Measurements from ENCODE around the gene LARP1B.
A peak's percentile ranks its signal among the peaks of the same experiment; 100 is the strongest.
"Not testable (repeated sequence)": the region's sequence is repeated elsewhere in the genome, so short reads cannot be mapped to it uniquely, and the experiment has no call there.

Gene LARP1B

DNA sequence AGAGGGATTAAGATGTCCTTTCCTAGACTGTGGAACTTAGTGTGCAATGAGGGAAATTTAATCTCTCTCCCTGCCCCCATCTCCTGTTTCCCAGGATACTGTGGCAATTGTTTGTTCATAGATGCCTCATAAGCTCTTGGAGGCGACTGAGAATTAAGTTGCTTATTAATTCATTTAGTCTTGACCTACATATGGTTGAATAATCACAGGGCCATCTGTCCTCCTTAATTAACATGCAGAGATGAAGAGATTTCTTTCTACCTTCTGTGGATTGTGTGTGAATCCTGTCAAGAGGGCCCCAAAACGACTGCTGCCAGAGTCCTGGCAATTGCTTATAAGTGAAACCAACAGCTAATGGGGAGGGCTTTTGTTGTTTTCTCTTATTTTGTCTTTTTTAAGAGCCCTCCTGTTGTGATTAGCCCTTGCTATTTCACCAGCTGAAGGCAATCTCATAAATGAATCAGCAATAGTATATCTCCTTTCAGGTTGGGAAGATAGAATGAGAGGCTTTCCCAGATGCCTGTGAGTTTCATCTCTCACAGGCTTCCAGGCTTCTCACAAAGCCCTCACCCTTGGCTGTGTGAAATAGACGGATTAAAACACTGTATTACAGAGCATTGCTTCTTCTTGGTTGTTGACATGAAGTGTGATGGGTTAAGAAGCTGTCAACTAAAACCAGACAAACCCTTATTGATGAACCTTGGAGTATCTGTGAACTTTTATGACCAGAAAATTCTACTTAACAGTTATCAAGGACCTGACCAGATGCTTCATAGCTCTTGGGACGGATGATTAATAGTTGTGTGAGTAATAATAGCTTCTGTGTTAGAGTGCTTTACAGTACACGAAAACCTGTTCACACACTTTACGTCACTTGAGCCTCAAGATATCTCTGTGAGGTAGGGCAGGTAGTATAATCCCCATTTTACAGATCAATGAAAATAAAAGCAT, 168.0 kb downstream of the LARP1B start:
- no peak for DNase-seq

DNA sequence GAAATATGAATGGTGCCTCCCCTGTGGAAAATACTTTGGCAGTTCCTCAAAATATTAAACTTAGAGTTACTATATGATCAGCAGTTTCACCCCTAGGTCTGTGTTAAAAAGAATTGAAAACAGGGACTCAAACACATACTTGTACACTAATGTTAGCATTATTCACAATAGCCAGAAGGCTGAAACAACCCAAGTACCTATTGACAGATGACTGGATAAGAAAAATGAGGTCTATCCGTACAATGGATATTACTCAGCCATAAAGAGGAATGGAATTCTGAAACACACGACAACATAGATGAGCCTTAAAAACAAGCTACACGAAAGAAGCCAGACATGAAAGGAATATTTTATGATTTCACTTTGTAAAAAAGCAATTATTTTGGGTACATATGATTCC, 171.6 kb downstream of the LARP1B start:
- no peak for DNase-seq

DNA sequence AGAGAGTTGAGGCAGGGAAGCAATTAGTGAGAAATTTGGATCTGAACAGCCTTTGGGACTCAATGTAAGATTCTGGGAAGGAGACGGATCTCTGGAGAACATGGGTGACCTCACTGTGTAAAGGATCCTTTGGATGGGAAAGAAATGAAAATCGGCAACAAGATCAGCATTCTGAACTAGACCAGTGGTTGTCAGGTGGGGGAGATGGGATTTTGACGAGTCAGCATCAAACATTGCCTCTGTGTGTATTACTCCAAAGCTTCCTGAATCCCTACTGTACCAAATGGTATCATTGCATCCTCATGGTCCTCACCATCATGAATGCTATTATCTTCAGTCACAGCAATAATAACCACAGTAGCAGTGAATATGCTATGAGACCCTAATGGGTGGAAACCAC, 173.7 kb downstream of the LARP1B start:
- DNase-seq = no peak

DNA sequence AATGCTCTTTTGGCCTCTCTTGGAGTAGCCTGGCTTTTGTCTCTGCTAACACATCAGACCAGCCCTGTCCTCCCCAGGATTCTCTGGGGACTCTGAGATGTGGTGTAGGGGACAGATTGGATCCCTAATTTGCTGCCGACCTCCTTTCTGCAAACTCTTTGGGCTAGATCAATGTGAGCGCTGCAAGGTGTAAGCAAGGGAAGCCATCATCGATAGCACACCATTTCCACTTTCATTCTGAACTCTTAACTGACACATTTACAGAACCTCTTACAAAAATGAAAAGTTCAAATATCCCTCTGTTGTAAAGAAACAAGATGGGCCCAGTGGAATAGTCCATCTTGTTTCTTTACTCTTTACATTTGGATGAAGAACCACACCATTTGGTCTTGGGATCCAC, 179.9 kb downstream of the LARP1B start:
- DNase-seq = no peak

DNA sequence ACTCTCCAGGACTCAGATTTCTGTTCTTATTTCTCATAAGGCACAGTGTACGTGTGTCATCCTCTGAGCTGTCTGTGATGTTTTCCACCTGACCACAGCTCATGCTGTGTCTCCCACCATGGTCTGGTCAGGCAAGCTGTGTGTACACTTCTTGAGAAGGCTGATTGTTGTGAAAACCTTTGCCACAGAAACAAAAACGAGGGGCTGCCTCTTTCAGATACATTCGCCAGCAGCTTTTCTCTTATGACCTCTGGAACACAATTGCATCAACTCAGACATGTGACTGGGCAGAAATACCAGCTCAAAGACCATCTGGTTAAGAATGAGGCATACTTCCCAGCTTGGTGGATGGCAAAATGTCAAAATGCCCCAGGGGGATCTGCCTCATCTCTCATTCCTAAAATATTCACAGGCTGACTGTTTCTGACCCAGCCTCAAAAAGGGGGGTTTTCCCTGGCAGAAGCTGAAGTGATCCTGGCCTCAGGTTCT, 180.4 kb downstream of the LARP1B start:
- peak; percentile 13 for DNase-seq

DNA sequence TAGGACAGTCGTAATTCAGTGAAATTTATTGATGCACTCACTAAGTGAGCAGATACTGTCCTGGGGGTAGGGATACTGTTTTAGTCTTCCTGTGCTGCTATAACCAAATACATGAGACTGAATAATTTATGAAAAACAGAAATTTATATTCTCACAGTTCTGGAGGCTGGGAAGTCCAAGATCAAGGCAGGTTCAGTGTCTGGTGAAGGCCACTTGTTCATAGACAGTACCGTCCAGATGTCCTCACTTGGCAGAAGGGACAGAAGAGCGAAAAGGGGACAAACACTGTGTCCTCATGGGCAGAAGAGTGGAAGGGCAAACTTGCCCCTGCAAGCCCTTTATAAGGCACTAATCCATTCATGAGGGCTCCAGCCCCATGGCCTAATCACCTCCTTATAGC, 180.9 kb downstream of the LARP1B start:
- no peak for DNase-seq

DNA sequence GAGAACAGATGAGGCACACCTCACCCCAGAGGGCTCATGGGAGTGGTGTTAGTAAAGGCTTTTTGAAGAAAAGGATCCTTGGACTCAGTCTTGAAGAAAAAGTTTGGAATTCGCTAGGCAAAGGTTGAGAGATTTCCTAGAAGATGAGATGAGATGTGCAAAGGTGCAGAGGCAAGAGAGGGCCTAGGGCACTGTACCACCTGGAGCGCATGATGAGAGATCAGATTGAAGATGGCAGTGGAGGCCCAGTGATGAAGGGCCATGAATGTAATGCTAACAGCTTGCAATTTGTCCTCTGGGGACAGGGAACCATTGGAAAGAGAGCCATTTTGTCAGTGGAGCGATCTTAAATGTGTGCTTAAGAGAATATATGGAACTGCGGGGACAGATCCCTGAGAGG, 181.5 kb downstream of the LARP1B start:
- DNase-seq = no peak

DNA sequence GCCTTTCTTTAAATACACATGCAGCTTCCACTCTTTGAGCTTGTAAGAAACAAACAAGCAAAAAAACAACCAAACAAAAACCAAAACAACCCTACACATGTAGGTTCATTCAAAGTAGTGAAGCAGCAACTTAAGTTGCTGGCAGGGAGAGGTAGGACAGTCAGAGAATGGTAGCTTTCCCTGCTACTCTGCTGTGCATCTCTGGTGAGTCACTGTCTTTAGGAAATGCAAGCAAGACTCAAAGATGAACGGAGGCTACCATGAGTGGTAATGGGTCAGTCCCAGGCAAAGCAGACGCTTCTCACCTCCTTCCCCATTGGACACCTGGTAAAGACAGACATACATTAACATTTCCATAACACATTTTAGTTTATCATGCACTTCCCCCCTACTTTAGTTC, 183.3 kb downstream of the LARP1B start:
- DNase-seq = no peak

DNA sequence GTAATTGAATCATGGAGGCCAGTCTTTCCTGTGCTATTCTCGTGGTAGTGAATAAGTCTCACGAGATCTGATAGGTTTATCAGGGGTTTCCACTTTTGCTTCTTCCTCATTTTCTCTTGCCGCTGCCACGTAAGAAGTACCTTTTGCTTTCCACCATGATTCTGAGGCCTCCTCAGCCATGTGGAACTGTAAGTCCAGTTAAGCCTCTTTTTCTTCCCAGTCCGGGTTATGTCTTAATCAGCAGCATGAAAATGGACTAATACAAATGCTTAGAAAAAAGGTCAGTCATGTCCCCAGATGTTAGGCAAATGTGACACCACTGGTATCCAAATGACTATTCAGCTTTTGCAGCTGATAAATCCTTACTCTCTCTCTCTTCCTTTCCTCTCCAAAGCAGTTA, 184.3 kb downstream of the LARP1B start:
- not testable (repeated sequence) for DNase-seq

DNA sequence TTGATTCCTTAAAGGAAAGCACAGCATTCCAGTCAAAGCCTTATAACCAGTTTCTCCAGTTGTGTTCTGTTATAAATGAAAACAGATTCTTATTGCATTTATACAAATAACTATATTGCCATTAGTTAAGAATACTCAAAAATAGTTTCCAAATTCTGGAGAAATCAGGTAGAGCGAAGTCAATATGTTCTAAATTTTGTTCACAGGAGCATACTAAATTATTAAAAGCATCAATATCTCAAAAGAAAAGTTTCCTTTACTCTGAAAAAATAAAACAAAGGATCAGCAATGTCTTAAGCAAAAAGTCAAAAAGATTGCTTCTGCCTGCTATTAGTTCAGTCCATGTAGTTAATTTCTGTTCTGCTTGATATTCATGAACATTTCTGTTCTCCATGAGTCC, 186.8 kb downstream of the LARP1B start:
- DNase-seq = no peak

DNA sequence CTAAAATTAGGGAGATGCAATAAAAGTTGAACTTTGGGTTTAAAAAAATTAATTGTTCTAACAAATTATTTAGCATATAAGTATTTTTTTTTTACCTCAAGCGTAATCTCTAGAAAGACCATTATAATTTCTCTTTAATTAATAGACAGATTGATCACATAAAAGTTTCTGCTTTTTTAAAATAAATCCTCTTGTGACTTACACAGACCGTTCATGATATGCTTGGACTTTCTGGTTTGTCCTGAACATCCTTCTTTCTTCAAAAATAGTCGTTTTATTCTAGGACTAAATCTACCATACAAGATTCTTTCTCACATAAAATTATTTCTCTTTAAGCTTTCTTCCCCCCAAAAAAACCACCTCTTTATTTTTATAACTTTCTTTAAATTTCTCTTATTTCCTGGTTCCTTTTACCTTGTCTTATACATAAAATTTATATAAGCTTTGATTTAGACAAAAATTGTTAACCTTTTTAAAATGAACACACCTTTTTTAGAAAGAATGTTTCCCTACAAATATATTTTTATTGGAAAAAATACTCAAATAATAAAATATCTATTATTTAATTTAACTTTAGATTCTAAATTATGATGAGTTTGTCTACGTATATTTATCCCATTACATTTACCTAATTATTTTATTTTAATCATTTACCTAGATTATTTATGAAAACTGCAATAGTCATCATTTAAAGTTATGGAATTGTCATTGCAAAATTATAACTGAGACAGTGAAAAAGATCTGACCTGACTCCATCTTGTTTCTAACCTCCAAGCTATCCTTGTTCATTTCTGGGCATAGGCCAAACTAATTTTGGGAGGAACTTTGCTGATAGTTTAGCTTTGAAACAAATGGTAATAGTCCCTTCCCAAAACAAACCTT, 188.9 kb downstream of the LARP1B start:
- peak; percentile 4 for DNase-seq

DNA sequence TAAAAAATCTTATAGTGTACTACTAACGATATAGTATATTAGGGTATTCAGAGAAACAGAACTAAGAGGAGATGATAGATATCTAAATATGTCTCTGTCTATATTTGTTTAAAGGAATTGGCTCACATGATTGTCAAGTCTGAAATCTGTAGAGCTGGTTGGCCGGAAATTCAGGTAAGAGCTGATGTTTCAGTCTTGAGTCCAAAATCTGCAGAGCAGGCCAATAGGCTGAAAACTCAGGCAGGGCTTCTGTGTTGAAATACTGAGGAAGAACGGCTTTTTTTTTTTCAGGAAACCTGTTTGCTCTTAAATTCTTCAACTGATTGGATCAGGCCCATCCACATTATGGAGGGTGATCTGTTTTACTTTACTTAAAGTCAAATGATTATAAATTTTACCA, 194.8 kb downstream of the LARP1B start:
- no peak for DNase-seq

DNA sequence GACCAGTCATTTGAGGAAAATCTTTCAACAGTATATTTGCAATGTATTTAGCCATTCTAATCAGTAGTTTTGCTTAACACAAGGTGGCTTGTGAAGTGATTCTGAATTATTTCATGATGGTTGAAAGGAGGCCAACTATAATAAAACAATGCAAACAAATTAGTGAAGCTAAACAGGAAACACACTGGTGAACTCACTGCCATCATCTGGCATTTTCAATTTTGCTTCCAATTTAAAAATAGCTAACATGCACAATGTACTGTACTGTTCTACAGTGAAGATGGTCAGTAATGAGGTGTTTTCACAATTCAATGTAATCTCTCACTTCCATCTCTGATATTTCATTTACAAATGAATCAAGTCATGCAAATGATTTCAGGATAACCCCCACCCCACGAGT, 195.4 kb downstream of the LARP1B start:
- peak; percentile 5 for DNase-seq

DNA sequence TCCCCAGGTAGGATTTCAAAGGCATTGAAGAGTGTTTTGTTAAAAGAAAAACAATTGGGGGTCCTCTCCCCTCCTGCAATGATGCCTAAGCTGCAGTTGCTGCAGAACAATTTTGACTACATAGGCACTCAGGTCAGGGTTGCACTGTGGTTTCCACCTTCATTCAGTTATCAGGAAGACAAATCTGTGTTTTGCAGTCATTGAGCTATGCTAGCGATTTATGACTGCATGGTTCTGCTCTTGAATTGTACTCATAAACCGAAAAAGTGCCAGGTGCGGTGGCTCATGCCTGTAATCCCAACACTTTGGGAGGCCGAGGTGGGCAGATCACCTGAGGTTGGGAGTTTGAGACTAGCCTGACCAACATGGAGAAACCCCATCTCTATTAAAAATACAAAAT, 197.1 kb downstream of the LARP1B start:
- DNase-seq = not testable (repeated sequence)

DNA sequence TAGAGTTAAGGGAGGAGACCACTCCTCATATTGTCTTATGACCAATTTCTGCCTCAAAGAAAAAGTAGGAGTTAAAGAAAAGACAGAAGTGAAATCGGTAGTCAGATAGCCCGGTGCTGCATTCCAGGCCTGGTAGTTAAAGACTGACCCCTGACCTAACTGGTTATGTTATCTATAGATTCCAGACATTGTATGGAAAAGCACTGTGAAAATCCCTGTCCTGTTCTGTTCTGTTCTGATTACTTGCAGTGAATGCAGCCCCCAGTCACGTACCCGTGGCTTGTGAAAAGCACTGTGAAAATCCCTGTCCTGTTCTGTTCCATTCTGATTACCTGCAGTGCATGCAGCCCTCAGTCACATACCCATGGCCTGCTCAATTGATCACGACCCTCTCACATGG, 198.8 kb downstream of the LARP1B start:
- not testable (repeated sequence) for DNase-seq
